ENCODE measurements around the gene MYEOV. TPM values are rescaled to one million over a fixed set of nuclear protein-coding genes. Genes with fewer than 3 reads are reported as not detected.

Gene MYEOV
- total RNA-seq, 4 donors from 2014 or later, result 4.8 to 26.7 (median 9.4) TPM

- Histone ChIP-seq H3K9me3 (peaks cover 0 to 11% (median 0%) of the 10 kb centered on the region in 4 donors), H3K27ac (no peak overlapping the region), H3K4me1 (peaks cover 0 to 32% (median 3%) of the 10 kb centered on the region in 4 donors), H3K27me3 (no peaks in the 10 kb centered on the region), H3K36me3 (no peaks in the 10 kb centered on the region), H3K4me3 (no peak overlapping the region)
- no peak for DNase-seq (ENCODE audit: low spot score in 2 of 2)
- TF ChIP-seq CTCF (IDR thresholded peaks at IDR 0.05) (no peak), POLR2A (IDR thresholded peaks at IDR 0.05) (no peak), EP300 (IDR thresholded peaks at IDR 0.05) (no peak)
- 92% methylated on average over 10 of the region's 10 CpGs for WGBS, 2 donors
Measured at GRCh38 chr11:69283446-69283845, 10.5 kb upstream of the MYEOV start.

GRCh38 chr11:69284081-69284511 lies 9.9 kb upstream of the MYEOV start:
- TF ChIP-seq EP300 (IDR thresholded peaks at IDR 0.05) (no peak), POLR2A (IDR thresholded peaks at IDR 0.05) (no peak), CTCF (IDR thresholded peaks at IDR 0.05) (no peak)
- Histone ChIP-seq H3K36me3 (no peaks in the 10 kb centered on the region), H3K4me1 (peaks cover 0 to 30% (median 3%) of the 10 kb centered on the region in 4 donors), H3K27ac (no peak overlapping the region), H3K4me3 (no peak overlapping the region), H3K27me3 (no peaks in the 10 kb centered on the region), H3K9me3 (peaks cover 0 to 11% (median 0%) of the 10 kb centered on the region in 4 donors)
- 81 to 92% methylated on average over 9 of the region's 9 CpGs for WGBS, 2 donors
- no peak for DNase-seq (ENCODE audit: low spot score in 2 of 2)

GRCh38 chr11:69285091-69285490 lies 8.9 kb upstream of the MYEOV start:
- DNase-seq (ENCODE audit: low spot score in 2 of 2), result no peak
- peaks cover 0 to 11% (median 0%) of the 10 kb centered on the region in 4 donors for H3K9me3 ChIP-seq
- peaks cover 0 to 29% (median 3%) of the 10 kb centered on the region in 4 donors for H3K4me1 ChIP-seq
- no peaks in the 10 kb centered on the region for H3K36me3 ChIP-seq
- TF ChIP-seq CTCF (IDR thresholded peaks at IDR 0.05), result no peak
- WGBS, 2 donors, result 94 to 97% methylated on average over 11 of the region's 11 CpGs
- no peak overlapping the region for H3K4me3 ChIP-seq
- H3K27ac ChIP-seq, result no peak overlapping the region
- no peaks in the 10 kb centered on the region for H3K27me3 ChIP-seq

- H3K4me1 ChIP-seq, result peaks cover 0 to 22% (median 3%) of the 10 kb centered on the region in 4 donors
- no peak for DNase-seq (ENCODE audit: low spot score in 2 of 2)
- TF ChIP-seq POLR2A (IDR thresholded peaks at IDR 0.05) (no peak), CTCF (IDR thresholded peaks at IDR 0.05) (no peak), EP300 (IDR thresholded peaks at IDR 0.05) (no peak)
- H3K27me3 ChIP-seq, result no peaks in the 10 kb centered on the region
- peaks cover 0 to 11% (median 0%) of the 10 kb centered on the region in 4 donors for H3K9me3 ChIP-seq
- H3K27ac ChIP-seq, result no peak overlapping the region
- WGBS, 2 donors, result 90 to 91% methylated on average over 10 to 11 of the region's 11 CpGs
- no peak overlapping the region for H3K4me3 ChIP-seq
- H3K36me3 ChIP-seq, result no peaks in the 10 kb centered on the region
Measured at GRCh38 chr11:69285766-69286165, 8.2 kb upstream of the MYEOV start.

- no peaks in the 10 kb centered on the region for H3K27me3 ChIP-seq
- TF ChIP-seq EP300 (IDR thresholded peaks at IDR 0.05) (no peak), CTCF (IDR thresholded peaks at IDR 0.05) (no peak), POLR2A (IDR thresholded peaks at IDR 0.05) (no peak)
- H3K27ac ChIP-seq, result no peak overlapping the region
- H3K4me1 ChIP-seq, result peaks cover 0 to 13% (median 3%) of the 10 kb centered on the region in 4 donors
- WGBS, 2 donors, result 58 to 64% methylated on average over 32 to 33 of the region's 38 CpGs
- no peak for DNase-seq (ENCODE audit: low spot score in 2 of 2)
- peaks cover 0 to 11% (median 0%) of the 10 kb centered on the region in 4 donors for H3K9me3 ChIP-seq
- no peak overlapping the region for H3K4me3 ChIP-seq
- H3K36me3 ChIP-seq, result no peaks in the 10 kb centered on the region
Measured at GRCh38 chr11:69286374-69287371, 7.3 kb upstream of the MYEOV start.
